IPS DF 4.7 (cell line): ENCODE results near the gene PRKX.
A peak's percentile ranks its signal among the peaks of the same experiment; 100 is the strongest.
"Not testable (repeated sequence)": the region's sequence is repeated elsewhere in the genome, so short reads cannot be mapped to it uniquely, and the experiment has no call there.

Experiments
- DNase-seq: peaks from one replicate; pipeline ENCODE4 v3.0.0-alpha.2; 2013; ENCODE audit warnings: low spot score; ENCODE audit errors: extremely low read depth

Gene PRKX

DNA sequence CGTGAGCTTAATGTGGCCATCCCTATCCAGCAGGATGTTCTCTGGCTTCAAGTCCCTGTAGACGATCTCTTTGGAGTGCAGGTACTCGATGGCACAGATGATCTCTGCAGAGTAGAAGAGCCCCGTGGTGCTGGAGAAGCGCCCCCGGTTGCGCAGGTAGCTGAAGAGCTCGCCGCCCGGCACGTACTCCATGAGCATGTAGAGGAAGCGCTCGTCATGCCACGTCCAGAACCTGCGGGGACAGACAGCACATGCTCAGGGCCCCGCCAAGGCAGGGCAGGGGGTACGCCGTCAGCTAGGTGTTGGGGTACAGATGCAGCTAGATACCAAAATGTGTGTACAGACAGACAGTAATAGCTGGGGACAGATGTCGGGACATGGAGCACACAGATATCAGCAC, 58.3 kb downstream of the PRKX start:
- no peak for DNase-seq

GRCh38 chrX:3653111-3653510, 60.3 kb downstream of the PRKX start:
- no peak for DNase-seq

DNA sequence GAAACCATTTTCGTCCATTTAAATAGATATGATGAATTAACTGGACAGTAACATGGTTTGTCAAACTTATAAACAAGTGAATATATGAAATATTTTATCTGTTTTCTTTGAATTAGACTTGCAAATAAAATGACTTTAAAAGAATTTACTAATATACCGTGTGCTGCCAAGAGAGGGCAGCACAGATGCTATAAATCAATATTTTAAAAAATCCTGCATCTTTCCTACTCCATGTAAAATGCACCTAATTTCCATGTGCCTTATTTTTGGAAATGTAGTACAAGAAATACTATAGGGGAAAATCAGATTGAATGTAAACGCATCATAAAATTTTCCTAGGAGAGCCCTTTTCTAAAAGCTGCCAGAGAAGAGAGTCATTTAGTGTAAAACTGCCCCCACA, 62.2 kb downstream of the PRKX start:
- no peak for DNase-seq

GRCh38 chrX:3648084-3648483, 65.4 kb downstream of the PRKX start:
- DNase-seq = no peak

GRCh38 chrX:3639858-3640631, 73.4 kb downstream of the PRKX start:
- DNase-seq = peak; percentile 11

DNA sequence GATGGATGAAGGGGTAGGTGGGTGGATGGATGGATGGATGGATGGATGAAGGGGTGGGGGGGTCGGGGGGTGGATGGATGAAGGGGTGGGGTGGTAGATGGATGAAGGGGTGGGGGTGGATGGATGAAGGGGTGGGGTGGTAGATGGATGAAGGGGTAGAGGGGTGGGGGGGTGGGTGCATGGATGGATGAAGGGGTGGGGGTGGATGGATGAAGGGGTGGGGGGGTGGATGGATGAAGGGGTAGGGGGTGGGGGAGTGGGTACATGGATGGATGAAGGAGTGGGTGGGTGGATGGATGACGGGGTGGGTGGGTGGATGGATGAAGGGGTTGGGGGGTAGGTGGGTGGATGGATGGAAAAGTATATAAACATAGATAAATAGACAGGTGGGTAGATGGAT, 74.2 kb downstream of the PRKX start:
- no peak for DNase-seq

GRCh38 chrX:3638280-3638873, 75.1 kb downstream of the PRKX start:
- no peak for DNase-seq

DNA sequence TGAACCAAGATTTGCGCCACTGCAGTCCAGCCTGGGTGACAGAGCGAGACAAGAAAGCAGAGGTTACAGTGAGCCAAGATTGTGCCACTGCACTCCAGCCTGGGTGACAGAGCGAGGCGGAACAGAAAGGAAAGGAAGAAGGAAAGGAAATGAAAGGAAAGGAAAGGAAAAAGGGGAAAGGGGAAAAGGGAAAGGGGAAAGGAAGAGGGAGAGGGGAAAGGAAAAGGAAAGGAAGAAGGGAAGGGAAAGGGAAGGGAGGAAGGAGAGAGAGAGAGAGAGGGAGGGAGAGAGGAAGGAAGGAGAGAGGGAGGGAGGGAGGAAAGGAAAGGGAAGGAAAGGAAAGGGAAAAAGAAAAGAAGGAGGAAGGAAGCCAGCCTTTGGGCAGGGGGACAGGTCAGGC, 76.6 kb downstream of the PRKX start:
- DNase-seq = no peak

GRCh38 chrX:3631196-3631595, 82.3 kb downstream of the PRKX start:
- DNase-seq = no peak

DNA sequence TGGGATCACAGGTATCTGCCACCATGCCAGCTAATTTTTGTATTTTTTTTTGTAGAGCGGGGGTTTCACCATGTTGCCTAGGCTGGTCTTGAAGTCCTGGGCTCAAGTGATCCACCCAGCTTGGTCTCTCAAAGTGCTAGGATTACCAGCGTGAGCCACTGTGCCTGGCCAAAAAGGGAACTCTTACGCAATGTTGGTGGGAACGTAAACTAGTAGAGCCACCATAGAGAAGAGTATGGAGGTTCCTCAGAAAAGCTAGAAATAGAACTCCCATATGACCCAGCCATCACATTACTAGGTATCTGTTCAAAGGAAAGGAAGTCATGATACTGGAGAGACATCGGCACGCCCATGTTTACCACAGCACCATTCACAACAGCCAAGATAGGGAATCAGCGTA, 85.9 kb downstream of the PRKX start:
- no peak for DNase-seq

GRCh38 chrX:3621414-3621813, 92.0 kb downstream of the PRKX start:
- DNase-seq = no peak

DNA sequence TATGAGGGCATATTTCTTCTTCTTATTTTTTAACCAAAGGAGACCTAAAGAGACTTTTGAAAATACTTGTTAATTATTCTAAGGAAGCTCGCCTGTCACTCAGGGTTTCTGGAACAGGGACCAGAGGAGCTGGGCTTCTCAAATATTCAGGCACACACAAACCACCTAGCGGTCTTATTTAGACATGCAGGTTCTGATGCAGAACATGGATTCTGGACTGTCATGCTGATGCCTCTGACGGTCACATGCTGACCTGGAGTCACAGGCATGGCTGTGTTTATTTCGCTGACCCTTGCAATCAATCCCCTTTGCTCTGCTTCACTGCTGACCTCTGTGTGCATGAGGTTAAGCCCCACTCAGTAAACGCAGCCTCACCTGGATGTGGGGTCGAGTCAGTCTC, 101.7 kb downstream of the PRKX start:
- not testable (repeated sequence) for DNase-seq

DNA sequence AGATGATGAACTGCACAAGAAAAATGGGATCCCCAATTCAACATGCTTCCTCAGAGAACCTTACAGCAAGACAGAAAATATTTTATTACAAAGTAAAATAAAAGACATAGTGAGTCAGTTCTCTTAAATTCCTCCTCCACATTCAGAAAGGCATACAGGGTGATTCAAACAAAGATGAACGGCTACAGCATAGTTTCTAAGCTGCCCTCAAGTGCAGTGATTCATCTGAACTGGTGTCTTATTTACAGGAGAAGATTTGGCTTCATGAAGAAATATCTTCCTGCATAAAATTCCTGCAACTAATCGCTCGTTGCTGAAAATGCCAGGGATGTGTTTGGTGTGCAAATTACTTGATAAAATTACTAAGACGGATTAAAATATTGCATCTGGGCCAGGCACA, 103.6 kb downstream of the PRKX start:
- DNase-seq = no peak

- no peak for DNase-seq
Observed at GRCh38 chrX:3603026-3603661, 110.3 kb downstream of the PRKX start.

DNA sequence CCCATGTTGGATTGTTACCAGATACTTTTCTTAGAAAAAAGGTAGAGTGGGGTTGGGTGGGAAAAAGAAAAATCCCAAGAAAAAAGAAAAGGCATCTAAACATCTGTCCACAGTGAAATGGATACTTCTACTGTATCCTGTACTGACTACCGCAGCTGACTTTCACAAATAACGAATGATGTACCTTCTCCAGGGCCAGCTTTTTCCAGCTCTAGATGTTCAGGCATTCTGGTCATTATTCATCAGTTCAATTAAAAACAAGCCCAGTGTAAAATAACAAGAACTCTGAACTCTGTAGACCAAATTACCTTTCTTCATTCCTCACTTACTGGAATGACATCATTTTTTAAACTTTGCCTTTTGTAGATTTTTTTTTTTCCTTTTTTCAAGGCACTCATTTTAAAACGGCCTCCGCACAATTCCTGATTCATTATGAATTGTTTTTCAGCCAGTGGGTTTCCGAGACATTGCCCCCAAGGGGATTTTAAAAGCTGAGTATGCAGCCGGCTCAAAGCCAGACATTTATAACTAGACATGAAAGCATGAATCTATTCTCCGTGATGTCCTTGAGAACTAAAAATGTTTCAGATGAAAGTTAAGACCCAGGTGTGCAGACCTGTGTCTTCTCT, 113.5 kb downstream of the PRKX start:
- DNase-seq = no peak

DNA sequence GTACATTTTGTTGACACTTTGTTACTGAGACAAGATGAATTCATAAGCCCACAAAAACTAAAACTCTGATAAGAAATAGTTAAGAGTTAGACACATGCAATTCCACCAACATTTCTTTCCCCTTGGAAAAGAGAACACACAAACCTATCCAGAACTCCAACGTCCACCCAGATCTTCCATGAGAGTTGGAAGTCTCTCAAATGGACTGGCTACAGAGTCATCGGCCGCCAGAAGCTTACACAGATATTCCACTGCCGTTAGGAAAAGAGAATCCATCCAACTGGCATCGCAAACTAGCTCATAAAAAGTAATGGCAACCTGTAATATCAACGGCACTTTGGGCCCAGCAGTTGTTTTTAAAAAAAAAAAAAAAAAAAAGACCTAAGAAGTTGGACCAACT, 114.7 kb downstream of the PRKX start:
- no peak for DNase-seq

GRCh38 chrX:3598046-3598605, 115.3 kb downstream of the PRKX start:
- DNase-seq = no peak

DNA sequence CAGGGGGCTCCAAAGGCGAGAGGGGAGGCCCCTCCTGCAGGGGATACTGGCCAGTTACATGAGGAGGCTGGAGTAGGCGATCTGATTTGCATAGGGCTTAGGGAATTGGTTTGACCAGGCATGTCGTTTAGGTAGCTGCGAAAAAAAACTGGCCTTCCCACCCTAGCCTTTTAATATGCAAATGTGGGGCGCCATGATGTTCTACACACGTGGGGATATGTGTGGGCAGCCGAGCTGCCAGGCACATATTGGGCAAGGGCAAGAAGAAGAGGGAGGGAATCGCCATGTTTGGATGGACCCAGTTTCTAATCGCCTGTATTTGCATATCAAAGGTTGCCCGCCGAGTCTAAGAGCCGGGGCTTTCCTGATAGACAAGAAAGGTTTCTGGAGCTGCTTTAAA, 121.3 kb downstream of the PRKX start:
- DNase-seq = peak; percentile 30

DNA sequence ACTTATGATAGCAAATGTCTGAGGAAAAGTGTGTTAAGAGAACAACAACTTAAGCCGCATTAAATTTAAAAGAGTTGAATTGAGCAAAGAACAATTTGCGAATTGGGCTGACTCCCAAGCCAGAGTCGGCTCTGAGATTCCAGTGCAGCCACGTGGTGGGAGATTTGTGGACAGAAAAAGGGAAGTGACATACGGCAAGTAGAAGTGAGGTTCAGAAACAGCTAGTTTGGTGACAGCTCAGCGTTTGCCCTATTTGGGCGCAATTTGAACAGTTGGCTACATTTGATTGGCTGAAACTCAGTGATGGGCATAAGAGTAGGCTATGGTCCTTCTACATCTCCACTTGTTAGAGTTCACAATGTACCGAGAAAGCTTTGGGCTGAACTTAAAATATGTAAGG, 124.0 kb downstream of the PRKX start:
- no peak for DNase-seq

DNA sequence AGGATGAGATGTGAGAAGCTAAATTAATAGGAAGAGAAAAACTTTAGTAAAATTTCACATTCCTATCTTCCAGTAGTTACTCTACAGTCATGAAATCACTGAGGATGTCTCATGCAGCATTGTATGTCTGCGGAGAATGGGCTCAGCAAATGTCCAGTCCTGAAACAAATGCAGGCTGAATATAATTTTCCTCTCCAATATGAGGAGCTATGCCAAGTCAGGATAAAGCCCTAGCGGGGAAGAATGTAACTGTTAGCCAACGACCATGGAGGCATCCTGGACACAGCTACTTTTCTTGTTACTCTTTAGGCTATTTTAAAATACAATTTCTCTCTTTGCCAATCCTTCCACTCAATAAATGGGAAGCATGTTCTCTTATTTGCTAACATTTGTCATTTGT, 127.7 kb downstream of the PRKX start:
- no peak for DNase-seq

- DNase-seq = no peak
Observed at GRCh38 chrX:3584415-3584996, 128.9 kb downstream of the PRKX start.

DNA sequence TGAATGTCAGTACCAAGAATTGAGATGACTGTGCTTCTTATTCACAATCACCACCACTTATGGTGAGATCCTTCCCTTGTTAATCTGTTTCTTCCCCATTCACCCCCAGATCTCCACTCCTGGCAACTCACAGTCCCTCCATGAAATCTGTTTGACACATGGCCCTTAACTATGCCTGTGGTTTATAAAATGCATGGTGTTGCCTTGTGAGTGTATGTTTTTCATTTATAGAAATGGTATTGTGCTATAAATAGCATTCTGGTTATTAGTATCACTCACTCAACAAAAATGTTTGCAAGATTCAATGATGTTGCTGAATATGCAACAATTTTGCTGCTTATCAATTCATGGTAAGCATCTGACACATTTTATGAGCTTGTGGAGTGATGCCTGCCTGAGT, 131.0 kb downstream of the PRKX start:
- DNase-seq = no peak
